WTC11 (cell line): ENCODE measurements around the gene CTNNA2. TPM values are rescaled to one million over a fixed set of nuclear protein-coding genes. Genes with fewer than 3 reads are reported as not detected.

Experiments
- ATAC-seq: fragments of 200-7000 bp; cut with Tn5 transposase; 2 replicates; pipeline ENCODE4 v1.10.0; 2021; ENCODE audit warnings: mild to moderate bottlenecking, moderate library complexity
- CTCF ChIA-PET: fragments of 300-600 bp; sonication (Branson Sonifier 250); formaldehyde crosslinking; loops from one replicate; lab custom pipeline; 2021; ENCODE audit warnings: antibody characterized with exemption; lab: Charles Lee
- POLR2A ChIA-PET: fragments of 350-600 bp; sonication (Branson Sonifier 250); formaldehyde crosslinking; loops from one replicate; lab custom pipeline; 2021; ENCODE audit warnings: antibody characterized with exemption; lab: Charles Lee
- DNase-seq: peaks from one replicate; pipeline ENCODE4 v3.0.0; 2021; ENCODE audit warnings: low spot score
- H3K27ac Mint-ChIP-seq: 2 replicates; pipeline ENCODE4 v1.8.0; 2021; ENCODE audit warnings: mixed read lengths
- H3K27me3 Mint-ChIP-seq: 2 replicates; pipeline ENCODE4 v1.8.0; 2021; ENCODE audit warnings: low read depth, mild to moderate bottlenecking, moderate library complexity, mixed read lengths
- H3K36me3 Mint-ChIP-seq: 2 replicates; pipeline ENCODE4 v1.8.0; 2021; ENCODE audit warnings: mixed read lengths
- H3K4me1 Mint-ChIP-seq: 2 replicates; pipeline ENCODE4 v1.8.0; 2022; ENCODE audit warnings: mixed read lengths
- H3K4me3 Mint-ChIP-seq: 2 replicates; pipeline ENCODE4 v1.8.0; 2021; ENCODE audit warnings: mild to moderate bottlenecking, moderate library complexity, mixed read lengths
- H3K9me3 Mint-ChIP-seq: 2 replicates; pipeline ENCODE4 v1.8.0; 2021; ENCODE audit warnings: mixed read lengths
- ATF1 ChIP-seq: sonication (generic); formaldehyde crosslinking; IDR thresholded peaks from 2 replicates; pipeline ENCODE4 v1.8.1; 2023; ENCODE audit warnings: mild to moderate bottlenecking, moderate library complexity, missing genetic modification reagents
- ATF6 ChIP-seq: sonication (generic); formaldehyde crosslinking; IDR thresholded peaks from 2 replicates; pipeline ENCODE4 v1.8.1; 2023; ENCODE audit warnings: mild to moderate bottlenecking, missing genetic modification reagents
- CBFB ChIP-seq: sonication (generic); formaldehyde crosslinking; IDR thresholded peaks from 2 replicates; pipeline ENCODE4 v1.8.1; 2022; ENCODE audit warnings: mild to moderate bottlenecking, low read depth, missing genetic modification reagents
- CREM ChIP-seq: sonication (generic); formaldehyde crosslinking; IDR thresholded peaks from 2 replicates; pipeline ENCODE4 v1.8.1; 2022; ENCODE audit warnings: mild to moderate bottlenecking, missing genetic modification reagents, moderate library complexity
- E2F5 ChIP-seq: sonication (generic); formaldehyde crosslinking; IDR thresholded peaks from 2 replicates; pipeline ENCODE4 v1.8.1; 2022; ENCODE audit warnings: mild to moderate bottlenecking, moderate library complexity, missing genetic modification reagents
- EMX1 ChIP-seq: fragments of 250-450 bp; sonication (Bioruptor Pico); IDR thresholded peaks from 2 replicates; pipeline ENCODE4 v1.8.0; 2021; ENCODE audit warnings: mild to moderate bottlenecking
- ETV6 ChIP-seq: sonication (generic); formaldehyde crosslinking; IDR thresholded peaks from 2 replicates; pipeline ENCODE4 v1.8.1; 2022; ENCODE audit warnings: mild to moderate bottlenecking, missing genetic modification reagents
- MXD4 ChIP-seq: fragments of 250-450 bp; sonication (Bioruptor Pico); IDR thresholded peaks from 2 replicates; pipeline ENCODE4 v1.8.0; 2021; ENCODE audit warnings: mild to moderate bottlenecking, moderate library complexity, borderline replicate concordance
- NR3C1 ChIP-seq: sonication (generic); formaldehyde crosslinking; conservative IDR thresholded peaks from 2 replicates; pipeline ENCODE4 v1.8.1; 2023; ENCODE audit warnings: low read depth, mild to moderate bottlenecking, missing genetic modification reagents
- OVOL2 ChIP-seq: fragments of 250-450 bp; sonication (Bioruptor Pico); IDR thresholded peaks from 2 replicates; pipeline ENCODE4 v1.9.0; 2021; ENCODE audit warnings: mild to moderate bottlenecking, borderline replicate concordance
- RORB ChIP-seq: fragments of 250-450 bp; sonication (Bioruptor Pico); IDR thresholded peaks from 2 replicates; pipeline ENCODE4 v1.9.0; 2021; ENCODE audit warnings: mild to moderate bottlenecking
- SOX15 ChIP-seq: fragments of 250-450 bp; sonication (Bioruptor Pico); IDR thresholded peaks from 2 replicates; pipeline ENCODE4 v1.9.0; 2021; ENCODE audit warnings: mild to moderate bottlenecking
- TP53 ChIP-seq: sonication (generic); formaldehyde crosslinking; IDR thresholded peaks from 2 replicates; pipeline ENCODE4 v1.8.1; 2023; ENCODE audit warnings: mild to moderate bottlenecking, missing genetic modification reagents
- USF2 ChIP-seq: sonication (generic); formaldehyde crosslinking; IDR thresholded peaks from 2 replicates; pipeline ENCODE4 v1.8.1; 2023; ENCODE audit warnings: mild to moderate bottlenecking, missing genetic modification reagents, moderate library complexity
- ZBTB21 ChIP-seq: sonication (generic); formaldehyde crosslinking; IDR thresholded peaks from 2 replicates; pipeline ENCODE4 v1.8.1; 2023; ENCODE audit warnings: mild to moderate bottlenecking, missing genetic modification reagents, borderline replicate concordance
- ZNF263 ChIP-seq: sonication (generic); formaldehyde crosslinking; IDR thresholded peaks from 2 replicates; pipeline ENCODE4 v1.8.1; 2022; ENCODE audit warnings: low read depth, mild to moderate bottlenecking, moderate library complexity, missing genetic modification reagents
- ZNF317 ChIP-seq: sonication (generic); formaldehyde crosslinking; IDR thresholded peaks from 2 replicates; pipeline ENCODE4 v1.8.1; 2023; ENCODE audit warnings: low read depth, mild to moderate bottlenecking, moderate library complexity, missing genetic modification reagents, borderline replicate concordance
- ZNF416 ChIP-seq: fragments of 250-450 bp; sonication (Bioruptor Pico); IDR thresholded peaks from 2 replicates; pipeline ENCODE4 v1.9.0; 2021; ENCODE audit warnings: mild to moderate bottlenecking, inconsistent platforms
- ZNF671 ChIP-seq: fragments of 250-450 bp; sonication (Bioruptor Pico); IDR thresholded peaks from 2 replicates; pipeline ENCODE4 v1.8.0; 2021; ENCODE audit warnings: mild to moderate bottlenecking
- total RNA-seq: library from RNA; stranded (reverse); gene quantifications from 3 replicates; pipeline ENCODE4 v1.2.3, GENCODE V29; 2021
- TF ChIP-seq, protein P1 (sequence below): sonication (generic); formaldehyde crosslinking; IDR thresholded peaks from 2 replicates; pipeline ENCODE4 v1.8.1; 2022; ENCODE audit warnings: mild to moderate bottlenecking, missing genetic modification reagents, moderate library complexity, borderline replicate concordance
- TF ChIP-seq, protein P2 (sequence below): sonication (generic); formaldehyde crosslinking; IDR thresholded peaks from 2 replicates; pipeline ENCODE4 v1.8.0; 2022; ENCODE audit warnings: mild to moderate bottlenecking, missing genetic modification reagents
- TF ChIP-seq, protein P3 (sequence below): fragments of 250-450 bp; sonication (Bioruptor Pico); IDR thresholded peaks from 2 replicates; pipeline ENCODE4 v1.9.0; 2021; ENCODE audit warnings: mild to moderate bottlenecking, borderline replicate concordance
- TF ChIP-seq, protein P4 (sequence below): sonication (generic); formaldehyde crosslinking; IDR thresholded peaks from 2 replicates; pipeline ENCODE4 v1.8.1; 2023; ENCODE audit warnings: mild to moderate bottlenecking, missing genetic modification reagents

The CTNNA2 gene
- total RNA-seq, 1 experiment from 2014 or later = 3.8 TPM

DNA sequence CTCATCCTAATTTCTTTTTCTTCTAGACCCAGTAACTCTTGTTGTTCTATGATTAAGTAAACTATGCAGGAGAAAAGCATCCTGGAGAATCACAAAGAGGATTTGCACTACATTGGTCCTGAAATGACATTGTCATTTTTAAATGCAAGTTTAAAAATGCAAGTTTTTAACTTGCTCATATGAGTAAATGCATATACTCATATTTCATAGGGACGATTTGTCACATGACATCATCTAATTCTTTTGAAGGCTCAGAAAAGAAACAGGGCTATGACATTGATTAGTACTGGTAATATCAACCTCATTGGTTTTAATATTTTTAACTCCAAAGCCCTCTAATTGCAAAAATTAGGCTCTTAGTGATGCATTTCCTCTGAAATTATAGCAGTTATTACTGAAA lies 467.3 kb downstream of the CTNNA2 start (continued):
- no peak for TF ChIP-seq ATF6 (CRISPR knock-in tag)
- no peak for TF ChIP-seq E2F5 (CRISPR knock-in tag)
- TF ChIP-seq, protein P1, sequence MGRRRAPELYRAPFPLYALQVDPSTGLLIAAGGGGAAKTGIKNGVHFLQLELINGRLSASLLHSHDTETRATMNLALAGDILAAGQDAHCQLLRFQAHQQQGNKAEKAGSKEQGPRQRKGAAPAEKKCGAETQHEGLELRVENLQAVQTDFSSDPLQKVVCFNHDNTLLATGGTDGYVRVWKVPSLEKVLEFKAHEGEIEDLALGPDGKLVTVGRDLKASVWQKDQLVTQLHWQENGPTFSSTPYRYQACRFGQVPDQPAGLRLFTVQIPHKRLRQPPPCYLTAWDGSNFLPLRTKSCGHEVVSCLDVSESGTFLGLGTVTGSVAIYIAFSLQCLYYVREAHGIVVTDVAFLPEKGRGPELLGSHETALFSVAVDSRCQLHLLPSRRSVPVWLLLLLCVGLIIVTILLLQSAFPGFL (CRISPR knock-in tag) = no peak
- no peak for TF ChIP-seq EMX1
- TF ChIP-seq ZNF671 (CRISPR knock-in tag) = no peak
- TF ChIP-seq RORB = no peak
- TF ChIP-seq ATF1 = no peak

DNA sequence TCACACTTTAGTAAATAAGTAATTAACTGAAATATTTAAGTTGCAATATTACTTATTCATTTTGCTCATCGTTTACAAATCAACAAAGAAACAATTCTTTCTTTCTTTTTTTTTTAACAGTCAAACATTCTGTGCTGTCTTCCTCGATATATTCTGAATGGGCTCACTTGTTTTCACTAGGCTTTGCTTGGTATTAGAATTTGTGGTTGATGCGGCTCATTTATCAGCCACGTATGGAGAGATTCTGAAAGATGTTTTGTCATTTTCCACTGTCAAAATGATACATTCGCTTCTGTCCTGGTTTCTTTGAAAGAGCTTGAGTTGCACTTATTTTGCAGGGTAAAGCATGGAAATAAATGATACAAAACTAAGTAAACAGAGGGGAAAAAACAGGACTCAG lies 468.0 kb downstream of the CTNNA2 start:
- H3K36me3 Mint-ChIP-seq = no peaks in the 10 kb centered on the region
- peaks cover 49% of the 10 kb centered on the region for H3K4me1 Mint-ChIP-seq
- H3K27ac Mint-ChIP-seq = no peak overlapping the region; the same call in 1 of the 2 replicates
- ChIA-PET POLR2A (no interaction called here), CTCF (interaction anchor here (1.0 kb wide), 1 partner anchor 28 kb away, joined by 3 read pairs; no protein-coding TSS in a partner anchor)
- ATAC-seq = no peak
- peaks cover under 1% of the 10 kb centered on the region; the same call in 1 of the 2 replicates for H3K9me3 Mint-ChIP-seq
- no peak overlapping the region for H3K4me3 Mint-ChIP-seq
- no peaks in the 10 kb centered on the region for H3K27me3 Mint-ChIP-seq
- DNase-seq = no peak
- TF ChIP-seq ZNF317 (CRISPR knock-in tag) = no peak
- no peak for TF ChIP-seq SOX15
- TF ChIP-seq ZNF416 = no peak
- no peak for TF ChIP-seq MXD4 (CRISPR knock-in tag)
- TF ChIP-seq, protein P2, sequence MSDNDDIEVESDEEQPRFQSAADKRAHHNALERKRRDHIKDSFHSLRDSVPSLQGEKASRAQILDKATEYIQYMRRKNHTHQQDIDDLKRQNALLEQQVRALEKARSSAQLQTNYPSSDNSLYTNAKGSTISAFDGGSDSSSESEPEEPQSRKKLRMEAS = no peak
- TF ChIP-seq, protein P3, sequence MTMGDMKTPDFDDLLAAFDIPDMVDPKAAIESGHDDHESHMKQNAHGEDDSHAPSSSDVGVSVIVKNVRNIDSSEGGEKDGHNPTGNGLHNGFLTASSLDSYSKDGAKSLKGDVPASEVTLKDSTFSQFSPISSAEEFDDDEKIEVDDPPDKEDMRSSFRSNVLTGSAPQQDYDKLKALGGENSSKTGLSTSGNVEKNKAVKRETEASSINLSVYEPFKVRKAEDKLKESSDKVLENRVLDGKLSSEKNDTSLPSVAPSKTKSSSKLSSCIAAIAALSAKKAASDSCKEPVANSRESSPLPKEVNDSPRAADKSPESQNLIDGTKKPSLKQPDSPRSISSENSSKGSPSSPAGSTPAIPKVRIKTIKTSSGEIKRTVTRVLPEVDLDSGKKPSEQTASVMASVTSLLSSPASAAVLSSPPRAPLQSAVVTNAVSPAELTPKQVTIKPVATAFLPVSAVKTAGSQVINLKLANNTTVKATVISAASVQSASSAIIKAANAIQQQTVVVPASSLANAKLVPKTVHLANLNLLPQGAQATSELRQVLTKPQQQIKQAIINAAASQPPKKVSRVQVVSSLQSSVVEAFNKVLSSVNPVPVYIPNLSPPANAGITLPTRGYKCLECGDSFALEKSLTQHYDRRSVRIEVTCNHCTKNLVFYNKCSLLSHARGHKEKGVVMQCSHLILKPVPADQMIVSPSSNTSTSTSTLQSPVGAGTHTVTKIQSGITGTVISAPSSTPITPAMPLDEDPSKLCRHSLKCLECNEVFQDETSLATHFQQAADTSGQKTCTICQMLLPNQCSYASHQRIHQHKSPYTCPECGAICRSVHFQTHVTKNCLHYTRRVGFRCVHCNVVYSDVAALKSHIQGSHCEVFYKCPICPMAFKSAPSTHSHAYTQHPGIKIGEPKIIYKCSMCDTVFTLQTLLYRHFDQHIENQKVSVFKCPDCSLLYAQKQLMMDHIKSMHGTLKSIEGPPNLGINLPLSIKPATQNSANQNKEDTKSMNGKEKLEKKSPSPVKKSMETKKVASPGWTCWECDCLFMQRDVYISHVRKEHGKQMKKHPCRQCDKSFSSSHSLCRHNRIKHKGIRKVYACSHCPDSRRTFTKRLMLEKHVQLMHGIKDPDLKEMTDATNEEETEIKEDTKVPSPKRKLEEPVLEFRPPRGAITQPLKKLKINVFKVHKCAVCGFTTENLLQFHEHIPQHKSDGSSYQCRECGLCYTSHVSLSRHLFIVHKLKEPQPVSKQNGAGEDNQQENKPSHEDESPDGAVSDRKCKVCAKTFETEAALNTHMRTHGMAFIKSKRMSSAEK (CRISPR knock-in tag) = no peak
- TF ChIP-seq TP53 = no peak
- TF ChIP-seq NR3C1 (CRISPR knock-in tag) = no peak
- TF ChIP-seq OVOL2 (CRISPR knock-in tag) = no peak
- TF ChIP-seq EMX1 = no peak
- no peak for TF ChIP-seq ZBTB21 (CRISPR knock-in tag)
- no peak for TF ChIP-seq ZNF263 (CRISPR knock-in tag)
- no peak for TF ChIP-seq CBFB (CRISPR knock-in tag)
- TF ChIP-seq CREM (CRISPR knock-in tag) = no peak
- TF ChIP-seq ETV6 (CRISPR knock-in tag) = no peak
- no peak for TF ChIP-seq RORB
- no peak for TF ChIP-seq USF2 (CRISPR knock-in tag)
- TF ChIP-seq, protein P4, sequence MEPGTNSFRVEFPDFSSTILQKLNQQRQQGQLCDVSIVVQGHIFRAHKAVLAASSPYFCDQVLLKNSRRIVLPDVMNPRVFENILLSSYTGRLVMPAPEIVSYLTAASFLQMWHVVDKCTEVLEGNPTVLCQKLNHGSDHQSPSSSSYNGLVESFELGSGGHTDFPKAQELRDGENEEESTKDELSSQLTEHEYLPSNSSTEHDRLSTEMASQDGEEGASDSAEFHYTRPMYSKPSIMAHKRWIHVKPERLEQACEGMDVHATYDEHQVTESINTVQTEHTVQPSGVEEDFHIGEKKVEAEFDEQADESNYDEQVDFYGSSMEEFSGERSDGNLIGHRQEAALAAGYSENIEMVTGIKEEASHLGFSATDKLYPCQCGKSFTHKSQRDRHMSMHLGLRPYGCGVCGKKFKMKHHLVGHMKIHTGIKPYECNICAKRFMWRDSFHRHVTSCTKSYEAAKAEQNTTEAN = no peak
